HFF-Myc (cell line): Measurements from ENCODE around the gene SEPTIN6.
A peak's percentile ranks its signal among the peaks of the same experiment; 100 is the strongest.
"Not testable (repeated sequence)": the region's sequence is repeated elsewhere in the genome, so short reads cannot be mapped to it uniquely, and the experiment has no call there.

ENCODE experiments used
- DNase-seq: peaks from one replicate; pipeline ENCODE4 v3.0.0-alpha.2; 2011; ENCODE audit warnings: low read depth; ENCODE audit errors: extremely low read depth
- H3K4me3 ChIP-seq: replicated peaks from 2 replicates; pipeline ENCODE4 v1.5.1; 2011; ENCODE audit warnings: low read depth, mild to moderate bottlenecking, control low read depth, low read length
- TF ChIP-seq, protein P1 (sequence below): IDR thresholded peaks from 2 replicates; pipeline ENCODE4 v1.5.1; 2012; ENCODE audit warnings: mild to moderate bottlenecking, low read depth, low read length, control low read depth; ENCODE audit errors: missing control alignments

The SEPTIN6 gene

GRCh38 chrX:119690921-119691716 is 1.8 kb downstream of the SEPTIN6 start:
- peak overlapping the region; percentile 59 for H3K4me3 ChIP-seq
- TF ChIP-seq, protein P1, sequence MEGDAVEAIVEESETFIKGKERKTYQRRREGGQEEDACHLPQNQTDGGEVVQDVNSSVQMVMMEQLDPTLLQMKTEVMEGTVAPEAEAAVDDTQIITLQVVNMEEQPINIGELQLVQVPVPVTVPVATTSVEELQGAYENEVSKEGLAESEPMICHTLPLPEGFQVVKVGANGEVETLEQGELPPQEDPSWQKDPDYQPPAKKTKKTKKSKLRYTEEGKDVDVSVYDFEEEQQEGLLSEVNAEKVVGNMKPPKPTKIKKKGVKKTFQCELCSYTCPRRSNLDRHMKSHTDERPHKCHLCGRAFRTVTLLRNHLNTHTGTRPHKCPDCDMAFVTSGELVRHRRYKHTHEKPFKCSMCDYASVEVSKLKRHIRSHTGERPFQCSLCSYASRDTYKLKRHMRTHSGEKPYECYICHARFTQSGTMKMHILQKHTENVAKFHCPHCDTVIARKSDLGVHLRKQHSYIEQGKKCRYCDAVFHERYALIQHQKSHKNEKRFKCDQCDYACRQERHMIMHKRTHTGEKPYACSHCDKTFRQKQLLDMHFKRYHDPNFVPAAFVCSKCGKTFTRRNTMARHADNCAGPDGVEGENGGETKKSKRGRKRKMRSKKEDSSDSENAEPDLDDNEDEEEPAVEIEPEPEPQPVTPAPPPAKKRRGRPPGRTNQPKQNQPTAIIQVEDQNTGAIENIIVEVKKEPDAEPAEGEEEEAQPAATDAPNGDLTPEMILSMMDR = no peak
- no peak for DNase-seq

GRCh38 chrX:119688911-119689321 is 4.1 kb downstream of the SEPTIN6 start:
- TF ChIP-seq, protein P1 = no peak
- no peak overlapping the region for H3K4me3 ChIP-seq
- DNase-seq = no peak

GRCh38 chrX:119687661-119688413 is 5.1 kb downstream of the SEPTIN6 start:
- no peak for DNase-seq
- H3K4me3 ChIP-seq = no peak overlapping the region
- TF ChIP-seq, protein P1 = no peak

DNA sequence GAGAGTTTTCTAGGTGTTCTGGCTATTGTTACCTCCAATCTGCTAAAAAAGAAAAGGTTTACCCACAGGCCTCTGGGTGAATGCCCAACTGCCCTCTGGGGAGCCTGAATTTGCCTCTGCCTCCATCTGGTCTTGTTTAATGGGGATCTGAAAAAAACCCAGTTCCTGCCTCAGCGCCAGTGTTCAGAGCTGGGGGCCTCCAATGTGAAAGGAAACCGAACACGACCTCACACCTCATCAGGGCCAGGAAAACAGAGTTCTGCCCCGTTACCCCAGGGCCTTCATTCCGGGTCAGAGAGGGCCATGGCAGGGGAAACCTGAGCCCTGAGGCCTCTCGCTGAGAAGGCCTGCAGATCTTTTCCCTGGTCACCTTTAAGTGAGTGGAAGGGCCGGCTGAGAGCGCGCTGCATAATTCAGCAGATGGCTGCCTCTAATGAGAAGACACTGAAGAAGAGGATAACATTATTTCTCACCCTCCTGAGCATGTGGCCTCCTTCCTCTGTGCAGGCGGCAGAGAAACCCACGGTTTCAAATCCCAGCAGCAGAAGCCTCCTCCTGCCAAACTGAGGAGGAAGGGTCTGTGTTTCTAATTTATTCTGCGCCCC is 6.8 kb downstream of the SEPTIN6 start:
- no peak overlapping the region for H3K4me3 ChIP-seq
- no peak for DNase-seq
- TF ChIP-seq, protein P1 = no peak

DNA sequence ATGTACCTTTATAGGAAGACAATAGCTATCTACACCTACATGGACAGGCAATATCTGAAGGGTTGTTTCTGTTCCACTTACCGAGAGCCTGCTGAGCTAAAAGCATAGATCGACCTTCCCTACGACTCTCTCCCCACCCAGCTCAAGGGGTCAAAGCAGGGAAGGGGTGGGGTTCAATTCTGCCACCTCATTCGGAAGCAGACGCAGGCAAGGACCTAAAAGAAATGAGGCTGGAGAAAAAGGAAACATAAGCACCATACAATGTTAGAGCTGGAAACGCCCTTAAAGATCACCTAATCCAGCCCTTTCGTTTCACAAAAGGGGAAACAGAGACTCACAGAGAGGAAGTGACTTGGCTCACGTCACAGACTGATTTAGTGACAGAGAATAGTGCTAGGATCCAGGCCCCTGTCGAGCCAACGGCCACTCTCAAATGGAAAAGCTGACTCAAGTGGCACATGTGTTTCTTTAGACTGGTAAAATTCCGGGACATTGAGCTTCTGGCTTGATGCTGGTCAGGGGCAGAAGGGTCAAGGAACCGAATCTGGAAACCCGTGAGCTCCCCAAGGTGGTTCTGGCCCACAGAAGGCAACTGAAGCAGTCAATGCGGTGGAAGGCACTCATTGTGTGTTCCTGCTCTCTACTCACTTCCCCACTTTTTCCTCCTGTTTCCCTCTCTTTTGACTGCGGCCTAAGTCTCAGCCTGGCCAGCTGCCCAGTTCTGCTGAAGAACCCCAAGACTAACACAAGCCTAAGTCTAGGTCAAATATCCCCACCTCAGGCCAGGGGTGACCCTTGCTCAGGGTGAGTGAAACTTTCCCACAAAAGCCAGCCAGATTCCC is 7.5 kb downstream of the SEPTIN6 start:
- DNase-seq = no peak
- TF ChIP-seq, protein P1 = no peak
- no peak overlapping the region for H3K4me3 ChIP-seq

GRCh38 chrX:119684916-119685224 is 8.1 kb downstream of the SEPTIN6 start:
- H3K4me3 ChIP-seq = no peak overlapping the region

DNA sequence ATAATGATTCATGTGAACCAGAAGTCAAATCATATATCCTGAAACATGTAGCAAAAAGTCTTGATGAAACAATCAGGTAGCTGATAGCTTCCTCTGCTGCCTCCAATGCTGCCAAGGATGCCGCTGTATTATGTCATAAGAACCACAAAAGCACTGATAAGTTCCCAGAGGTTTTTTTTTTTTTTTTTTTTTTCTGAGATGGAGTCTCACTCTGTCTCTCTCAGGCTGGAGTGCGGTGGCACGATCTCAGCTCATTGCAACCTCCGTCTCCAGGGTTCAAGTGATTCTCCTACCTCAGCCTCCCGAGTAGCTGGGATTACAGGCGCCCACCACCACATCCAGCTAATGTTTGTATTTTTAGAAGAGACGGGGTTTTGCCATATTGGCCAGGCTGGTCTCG is 8.7 kb downstream of the SEPTIN6 start:
- not testable (repeated sequence) for H3K4me3 ChIP-seq, DNase-seq

More at GRCh38 chrX:119684916-119685224, 8.1 kb downstream of the SEPTIN6 start:
- no peak for DNase-seq
- TF ChIP-seq, protein P1 = no peak
